MCF 10A (cell line): ENCODE measurements around the gene FOXB1. TPM values are rescaled to one million over a fixed set of nuclear protein-coding genes. Genes with fewer than 3 reads are reported as not detected.

Source experiments
- BruUV-seq: library from RNA; stranded (reverse); fragments of 400-500 nt; replicated peaks from 2 replicates; lab custom pipeline; 2021; lab: Mats Ljungman, UMichigan
- CTCF ChIA-PET: fragments of 300-600 bp; sonication (Branson Sonifier 250); formaldehyde crosslinking; extraction: SDS; loops from one replicate; lab custom pipeline; 2021; ENCODE audit warnings: antibody characterized with exemption, inconsistent platforms; lab: Yijun Ruan, JAX
- POLR2A ChIA-PET: fragments of 300-600, 350-650 bp; sonication (Branson Sonifier 250); formaldehyde crosslinking; extraction: SDS; loops from one replicate; lab custom pipeline; 2020; ENCODE audit warnings: antibody characterized with exemption, inconsistent platforms; lab: Yijun Ruan, JAX
- DNase-seq: peaks from one replicate; pipeline ENCODE4 v3.0.0-alpha.2; 2018; ENCODE audit not compliant: unreplicated experiment
- H3K27ac Mint-ChIP-seq: one replicate; pipeline ENCODE4 v1.8.0; 2022; ENCODE audit warnings: mild to moderate bottlenecking, low read depth, mixed read lengths; ENCODE audit not compliant: unreplicated experiment
- H3K27me3 Mint-ChIP-seq: one replicate; pipeline ENCODE4 v1.8.0; 2022; ENCODE audit warnings: mixed read lengths; ENCODE audit not compliant: insufficient read depth, unreplicated experiment
- H3K36me3 Mint-ChIP-seq: one replicate; pipeline ENCODE4 v1.8.0; 2022; ENCODE audit warnings: mild to moderate bottlenecking, moderate library complexity, mixed read lengths; ENCODE audit not compliant: insufficient read depth, unreplicated experiment
- H3K4me1 Mint-ChIP-seq: one replicate; pipeline ENCODE4 v1.8.0; 2022; ENCODE audit warnings: mixed read lengths; ENCODE audit not compliant: insufficient read depth, unreplicated experiment
- H3K4me3 Mint-ChIP-seq: one replicate; pipeline ENCODE4 v1.8.0; 2022; ENCODE audit warnings: mild to moderate bottlenecking, moderate library complexity, mixed read lengths; ENCODE audit not compliant: unreplicated experiment
- H3K9me3 Mint-ChIP-seq: one replicate; pipeline ENCODE4 v1.8.0; 2022; ENCODE audit warnings: mixed read lengths; ENCODE audit not compliant: unreplicated experiment
- intact Hi-C: fragments of 100-400 bp; cut with micrococcal nuclease; formaldehyde crosslinking; loops from 2 replicates; pipeline ENCODE4 v1.14.1; 2022
- total RNA-seq: library from RNA; stranded (reverse); gene quantifications from 2 replicates; pipeline ENCODE4 v1.2.3, GENCODE V29; 2022
- TF ChIP-seq, protein P1 (sequence below): fragments of 200-600 bp; IDR thresholded peaks from one replicate; pipeline ENCODE4 v1.8.0; 2022; ENCODE audit warnings: antibody characterized with exemption, mild to moderate bottlenecking; ENCODE audit not compliant: unreplicated experiment

Gene FOXB1
- total RNA-seq, 1 experiment from 2014 or later: not detected

DNA sequence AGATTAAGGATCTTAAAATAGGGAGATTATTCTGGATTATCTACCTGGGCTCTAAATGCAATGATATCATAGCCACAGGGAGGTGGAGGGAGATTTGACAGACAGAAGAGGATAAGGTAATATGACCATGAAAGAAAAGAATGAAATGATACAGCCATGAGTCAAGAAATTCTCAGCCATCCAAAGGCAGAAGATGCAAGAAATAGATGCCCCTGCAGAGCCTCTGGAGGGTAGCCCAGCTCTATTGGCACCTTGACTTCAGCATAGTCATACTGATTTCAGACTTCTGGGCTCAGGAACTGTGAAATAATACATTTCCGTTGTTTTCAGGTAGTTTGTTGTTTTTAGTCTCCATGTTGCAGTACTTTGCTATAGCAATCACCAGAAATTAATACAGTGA, 31.9 kb upstream of the FOXB1 start:
- H3K36me3 Mint-ChIP-seq: no peaks in the 10 kb centered on the region
- H3K27ac Mint-ChIP-seq: no peak overlapping the region
- POLR2A ChIA-PET: interaction anchor here (1.1 kb wide), 1 partner anchor 10 kb away, joined by 3 read pairs; no protein-coding TSS in a partner anchor
- no peak overlapping the region for H3K4me3 Mint-ChIP-seq
- CTCF ChIA-PET: interaction anchor here (0.6 to 1.2 kb wide), 3 partner anchors 29 to 55 kb away, joined by 3 read pairs; no protein-coding TSS in a partner anchor
- peaks cover 14% of the 10 kb centered on the region for H3K9me3 Mint-ChIP-seq
- TF ChIP-seq, protein P1, sequence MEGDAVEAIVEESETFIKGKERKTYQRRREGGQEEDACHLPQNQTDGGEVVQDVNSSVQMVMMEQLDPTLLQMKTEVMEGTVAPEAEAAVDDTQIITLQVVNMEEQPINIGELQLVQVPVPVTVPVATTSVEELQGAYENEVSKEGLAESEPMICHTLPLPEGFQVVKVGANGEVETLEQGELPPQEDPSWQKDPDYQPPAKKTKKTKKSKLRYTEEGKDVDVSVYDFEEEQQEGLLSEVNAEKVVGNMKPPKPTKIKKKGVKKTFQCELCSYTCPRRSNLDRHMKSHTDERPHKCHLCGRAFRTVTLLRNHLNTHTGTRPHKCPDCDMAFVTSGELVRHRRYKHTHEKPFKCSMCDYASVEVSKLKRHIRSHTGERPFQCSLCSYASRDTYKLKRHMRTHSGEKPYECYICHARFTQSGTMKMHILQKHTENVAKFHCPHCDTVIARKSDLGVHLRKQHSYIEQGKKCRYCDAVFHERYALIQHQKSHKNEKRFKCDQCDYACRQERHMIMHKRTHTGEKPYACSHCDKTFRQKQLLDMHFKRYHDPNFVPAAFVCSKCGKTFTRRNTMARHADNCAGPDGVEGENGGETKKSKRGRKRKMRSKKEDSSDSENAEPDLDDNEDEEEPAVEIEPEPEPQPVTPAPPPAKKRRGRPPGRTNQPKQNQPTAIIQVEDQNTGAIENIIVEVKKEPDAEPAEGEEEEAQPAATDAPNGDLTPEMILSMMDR: no peak
- intact Hi-C loops: no loop called here
- DNase-seq: no peak
- no peaks in the 10 kb centered on the region for H3K4me1 Mint-ChIP-seq
- no peaks in the 10 kb centered on the region for H3K27me3 Mint-ChIP-seq
- no TSS peak for BruUV-seq

DNA sequence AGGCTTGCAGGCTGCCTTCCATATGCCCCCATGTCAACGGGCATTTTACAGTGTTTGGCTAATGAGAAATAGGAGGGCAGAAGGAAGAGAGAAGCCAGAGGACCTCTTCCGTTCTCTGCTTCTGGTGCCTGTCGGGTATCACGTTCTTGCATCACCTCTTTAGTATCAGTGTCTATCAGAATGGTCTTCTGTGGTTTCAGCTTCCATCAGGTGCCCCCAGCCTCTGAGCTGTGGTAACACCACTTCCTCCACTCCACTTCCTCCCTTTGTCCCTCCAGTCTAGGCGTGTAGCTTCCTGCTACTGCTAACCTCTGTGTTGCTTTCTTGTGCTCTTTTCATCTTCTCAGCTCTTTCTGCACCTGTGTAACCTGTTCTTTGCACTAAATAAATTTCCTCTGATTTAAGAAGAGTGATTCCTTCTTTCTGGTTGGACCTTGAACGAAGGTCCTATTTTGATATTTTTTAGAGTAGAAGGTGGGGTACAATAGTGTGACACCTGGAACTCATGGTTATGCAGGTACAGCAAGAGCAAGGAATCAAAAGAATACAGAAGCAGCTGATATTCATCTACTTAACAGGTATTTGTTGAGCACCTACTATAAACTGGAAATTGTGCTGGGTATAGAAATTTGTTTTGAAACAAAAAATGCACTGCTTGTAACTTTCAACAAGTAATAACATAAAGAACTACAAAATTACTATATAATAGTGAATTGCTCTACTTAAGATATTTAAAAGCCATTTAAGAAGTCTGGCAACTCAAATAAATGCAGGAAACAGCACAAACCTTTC, 27.4 kb upstream of the FOXB1 start:
- Mint-ChIP-seq H3K4me1 (no peaks in the 10 kb centered on the region), H3K9me3 (peaks cover 7% of the 10 kb centered on the region), H3K27ac (no peak overlapping the region), H3K4me3 (no peak overlapping the region), H3K36me3 (no peaks in the 10 kb centered on the region), H3K27me3 (no peaks in the 10 kb centered on the region)
- TF ChIP-seq, protein P1: no peak
- POLR2A ChIA-PET: interaction anchor here (0.6 kb wide), 2 partner anchors 14 to 191 kb away, joined by 3 read pairs; no protein-coding TSS in a partner anchor
- no peak for DNase-seq
- intact Hi-C loops: no loop called here
- no TSS peak for BruUV-seq
- CTCF ChIA-PET: interaction anchor here (0.5 to 0.6 kb wide), 2 partner anchors 371 to 500 kb away, joined by 3 read pairs; no protein-coding TSS in a partner anchor

DNA sequence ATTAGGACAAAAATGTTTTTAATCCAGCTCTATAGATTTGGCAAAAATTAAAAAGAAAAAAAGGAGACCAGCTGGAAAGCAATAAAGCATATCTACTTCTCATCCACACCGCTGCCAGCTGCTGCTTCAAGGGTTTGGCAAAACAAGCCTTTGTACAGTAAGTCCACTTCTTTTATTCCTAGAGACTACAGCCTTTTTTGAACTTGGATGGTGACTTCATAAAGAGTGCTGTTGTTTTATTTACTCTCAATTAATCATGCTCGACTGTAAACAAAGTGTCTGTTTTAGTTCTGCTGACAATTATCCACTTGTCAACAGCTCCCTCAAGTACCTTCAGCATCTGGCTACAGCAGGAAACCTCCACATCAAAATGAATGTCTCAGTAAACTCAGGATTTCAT, 12.3 kb upstream of the FOXB1 start:
- no peak for DNase-seq
- H3K27me3 Mint-ChIP-seq: peaks cover 28% of the 10 kb centered on the region
- POLR2A ChIA-PET: interaction anchor here (1.4 kb wide), 1 partner anchor 15 kb away, joined by 4 read pairs; no protein-coding TSS in a partner anchor
- H3K4me3 Mint-ChIP-seq: no peak overlapping the region
- H3K27ac Mint-ChIP-seq: no peak overlapping the region
- no peaks in the 10 kb centered on the region for H3K4me1 Mint-ChIP-seq
- no TSS peak for BruUV-seq
- CTCF ChIA-PET: interaction anchor here (0.6 kb wide), 3 partner anchors 24 to 317 kb away, joined by 3 to 6 read pairs (median 3); no protein-coding TSS in a partner anchor
- H3K36me3 Mint-ChIP-seq: no peaks in the 10 kb centered on the region
- TF ChIP-seq, protein P1: no peak
- intact Hi-C loops: no loop called here
- no peaks in the 10 kb centered on the region for H3K9me3 Mint-ChIP-seq

DNA sequence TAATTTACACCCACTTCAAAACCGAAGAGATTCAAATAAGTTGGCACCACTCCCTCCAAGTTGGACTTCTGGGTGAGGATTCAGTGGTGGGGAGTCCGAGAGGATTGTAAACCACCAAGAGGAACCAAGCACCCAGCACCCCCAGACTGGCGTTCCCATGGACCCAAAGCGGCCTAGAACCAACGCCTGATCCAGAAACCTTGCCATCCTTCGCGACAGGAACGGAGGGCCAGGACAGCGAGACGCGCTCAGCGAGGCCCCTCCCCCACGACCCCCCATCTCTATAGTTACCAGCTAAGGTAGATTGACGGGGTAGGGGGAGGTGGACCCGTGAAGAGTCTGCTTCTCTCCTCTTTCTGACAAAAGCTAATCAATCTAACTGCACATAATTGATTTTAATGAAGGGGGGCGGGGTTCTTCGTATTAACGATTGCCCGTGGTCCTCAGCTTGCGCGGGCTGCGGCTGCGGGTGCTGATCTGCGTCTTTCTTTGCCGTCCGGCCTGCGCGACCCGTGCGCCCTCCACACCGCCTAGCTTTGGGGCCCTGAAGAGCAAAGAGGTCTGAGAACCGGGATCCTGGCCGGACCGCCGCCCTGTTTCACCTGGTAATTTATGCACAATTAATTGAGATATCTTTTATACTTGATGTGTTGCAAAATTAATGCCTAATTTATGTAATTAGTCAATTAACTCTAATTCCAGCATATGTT, 10.9 kb upstream of the FOXB1 start:
- no peak overlapping the region for H3K4me3 Mint-ChIP-seq
- no peak overlapping the region for H3K27ac Mint-ChIP-seq
- H3K9me3 Mint-ChIP-seq: no peaks in the 10 kb centered on the region
- DNase-seq: no peak
- intact Hi-C loops: no loop called here
- POLR2A ChIA-PET: interaction anchor here (0.7 kb wide), 1 partner anchor 68 kb away, joined by 3 read pairs; no protein-coding TSS in a partner anchor
- TF ChIP-seq, protein P1: no peak
- BruUV-seq: no TSS peak
- peaks cover 41% of the 10 kb centered on the region for H3K27me3 Mint-ChIP-seq
- CTCF ChIA-PET: interaction anchor here (0.5 to 1.3 kb wide), 2 partner anchors 76 to 172 kb away, joined by 3 to 5 read pairs; no protein-coding TSS in a partner anchor
- H3K4me1 Mint-ChIP-seq: no peaks in the 10 kb centered on the region
- no peaks in the 10 kb centered on the region for H3K36me3 Mint-ChIP-seq
